HL-60 (cell line): Measurements from ENCODE around the gene IL2RA.

Experiments
- DNase-seq, 2 experiments: peaks; one replicate each; pipeline ENCODE4 v3.0.0-alpha.2; 2010 to 2020; ENCODE audit warnings: low read depth in 1 of 2, low spot score in 1 of 2
- H3K27ac ChIP-seq: fragments of 250-450 bp; sonication (Bioruptor Pico); replicated peaks from 2 replicates; pipeline ENCODE4 v1.5.1; 2020; ENCODE audit warnings: mild to moderate bottlenecking, moderate library complexity
- H3K27me3 ChIP-seq: fragments of 250-450 bp; sonication (Bioruptor Pico); 2 replicates; pipeline ENCODE4 v1.5.1; 2021; ENCODE audit warnings: mild to moderate bottlenecking, moderate library complexity; ENCODE audit not compliant: insufficient read depth, poor library complexity, severe bottlenecking
- H3K4me3 ChIP-seq: replicated peaks from 2 replicates; pipeline ENCODE4 v1.5.1; 2011; ENCODE audit warnings: mild to moderate bottlenecking, control low read depth, low read length; ENCODE audit not compliant: insufficient read depth
- CTCF ChIP-seq: IDR thresholded peaks from one replicate; pipeline ENCODE4 v1.5.1; 2011; ENCODE audit warnings: low read length, control low read depth, inconsistent platforms; ENCODE audit not compliant: insufficient read depth
- GABPA ChIP-seq: IDR thresholded peaks from 2 replicates; pipeline ENCODE4 v1.6.1; 2012; ENCODE audit warnings: low read depth
- POLR2AphosphoS5 ChIP-seq: IDR thresholded peaks from 2 replicates; pipeline ENCODE4 v1.6.1; 2012; ENCODE audit warnings: low read depth
- REST ChIP-seq: IDR thresholded peaks from 2 replicates; pipeline ENCODE4 v1.6.1; 2012; ENCODE audit warnings: low read depth; ENCODE audit not compliant: insufficient replicate concordance
- SPI1 ChIP-seq: IDR thresholded peaks from 2 replicates; pipeline ENCODE4 v1.6.1; 2012; ENCODE audit warnings: low read depth, mild to moderate bottlenecking, borderline replicate concordance

The IL2RA gene

GRCh38 chr10:6034371-6034770, 27.8 kb downstream of the IL2RA start:
- TF ChIP-seq SPI1 (no peak), POLR2AphosphoS5 (no peak), GABPA (no peak), REST (no peak), CTCF (no peak)
- no peaks in the 10 kb centered on the region for H3K27me3 ChIP-seq
- H3K27ac ChIP-seq, result no peak overlapping the region
- no peak overlapping the region for H3K4me3 ChIP-seq
- no peak for DNase-seq

GRCh38 chr10:6033954-6034353, 28.2 kb downstream of the IL2RA start:
- DNase-seq, result no peak
- Histone ChIP-seq H3K27me3 (no peaks in the 10 kb centered on the region), H3K4me3 (no peak overlapping the region), H3K27ac (no peak overlapping the region)
- no peak for TF ChIP-seq SPI1
- no peak for TF ChIP-seq POLR2AphosphoS5

- Histone ChIP-seq H3K27ac (no peak overlapping the region), H3K27me3 (no peaks in the 10 kb centered on the region), H3K4me3 (no peak overlapping the region)
- TF ChIP-seq POLR2AphosphoS5 (no peak), REST (no peak), CTCF (no peak), GABPA (no peak), SPI1 (no peak)
- DNase-seq, result no peak
These were observed 31.2 kb downstream of the IL2RA start for GRCh38 chr10:6030940-6031339.

- DNase-seq, result no peak
- Histone ChIP-seq H3K27me3 (no peaks in the 10 kb centered on the region), H3K27ac (no peak overlapping the region), H3K4me3 (no peak overlapping the region)
- no peak for TF ChIP-seq POLR2AphosphoS5
- no peak for TF ChIP-seq REST
- no peak for TF ChIP-seq CTCF
- no peak for TF ChIP-seq SPI1
- TF ChIP-seq GABPA, result no peak
These were observed 31.9 kb downstream of the IL2RA start for GRCh38 chr10:6030217-6030616.
